Calu3 (cell line): Measurements from ENCODE around the gene SPEM3. TPM values are rescaled to one million over a fixed set of nuclear protein-coding genes. Genes with fewer than 3 reads are reported as not detected.

ENCODE experiments used
- BruUV-seq: library from RNA; stranded (reverse); fragments of 400-500 nt; replicated peaks from 2 replicates; lab custom pipeline; 2021; lab: Mats Ljungman, UMichigan
- CTCF ChIA-PET: fragments of 300-600 bp; sonication (Branson Sonifier 250); formaldehyde crosslinking; loops from one replicate; lab custom pipeline; 2022; ENCODE audit warnings: antibody characterized with exemption; lab: Charles Lee
- DNase-seq: peaks from one replicate; pipeline ENCODE4 v3.0.0; 2022
- H3K27ac Mint-ChIP-seq: one replicate; pipeline ENCODE4 v1.8.0; 2022; ENCODE audit warnings: mixed read lengths; ENCODE audit not compliant: unreplicated experiment
- H3K27me3 Mint-ChIP-seq: one replicate; pipeline ENCODE4 v1.8.0; 2022; ENCODE audit warnings: mixed read lengths; ENCODE audit not compliant: unreplicated experiment
- H3K36me3 Mint-ChIP-seq: one replicate; pipeline ENCODE4 v1.8.0; 2022; ENCODE audit warnings: mild to moderate bottlenecking, moderate library complexity, mixed read lengths; ENCODE audit not compliant: insufficient read depth, unreplicated experiment
- H3K4me1 Mint-ChIP-seq: one replicate; pipeline ENCODE4 v1.8.0; 2022; ENCODE audit warnings: mild to moderate bottlenecking, low read depth, mixed read lengths; ENCODE audit not compliant: unreplicated experiment
- H3K4me3 Mint-ChIP-seq: one replicate; pipeline ENCODE4 v1.8.0; 2022; ENCODE audit warnings: mild to moderate bottlenecking, low read depth, moderate library complexity, mixed read lengths; ENCODE audit not compliant: unreplicated experiment
- H3K9me3 Mint-ChIP-seq: one replicate; pipeline ENCODE4 v1.8.0; 2022; ENCODE audit warnings: low read depth, mixed read lengths; ENCODE audit not compliant: unreplicated experiment
- intact Hi-C: fragments of 100-400 bp; cut with micrococcal nuclease; formaldehyde crosslinking; loops from one replicate; pipeline ENCODE4 v1.10.0; 2022; ENCODE audit not compliant: unreplicated experiment
- total RNA-seq: library from RNA; stranded (reverse); gene quantifications from 2 replicates; pipeline ENCODE4 v1.2.3, GENCODE V29; 2022
- TF ChIP-seq, protein P1 (sequence below): fragments of 200-600 bp; IDR thresholded peaks from one replicate; pipeline ENCODE4 v1.8.0; 2022; ENCODE audit warnings: antibody characterized with exemption; ENCODE audit not compliant: unreplicated experiment

The SPEM3 gene
- total RNA-seq, 1 experiment from 2014 or later: not detected

DNA sequence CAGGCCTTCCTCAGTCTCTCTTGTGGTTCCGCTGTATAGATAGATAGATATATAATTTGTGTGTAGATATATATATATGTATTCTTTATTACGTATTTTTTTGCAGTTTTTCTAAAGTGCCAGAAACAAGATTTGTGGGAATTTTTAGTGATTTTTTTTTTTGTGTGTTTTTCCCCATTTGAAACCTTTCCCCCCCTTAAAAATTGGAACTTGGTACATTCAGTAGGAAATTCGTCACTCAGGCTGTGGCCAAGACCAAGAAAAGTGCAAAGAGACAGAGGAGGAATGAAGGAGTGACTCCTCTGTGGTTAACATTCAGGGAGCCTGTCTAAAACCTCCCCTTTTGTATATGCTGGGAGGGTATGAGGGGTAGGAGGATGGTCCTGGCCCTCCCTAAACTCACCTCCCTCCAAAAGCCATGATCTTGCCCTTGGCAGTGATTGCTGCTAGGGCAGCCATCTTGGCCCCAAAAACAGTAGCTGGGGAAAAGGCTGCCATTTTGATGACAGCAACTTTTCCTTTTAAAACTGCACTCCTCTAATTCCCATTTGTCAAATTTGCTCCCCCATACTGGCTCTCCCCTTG is 31.4 kb downstream of the SPEM3 start:
- DNase-seq: no peak
- BruUV-seq: no TSS peak
- TF ChIP-seq, protein P1, sequence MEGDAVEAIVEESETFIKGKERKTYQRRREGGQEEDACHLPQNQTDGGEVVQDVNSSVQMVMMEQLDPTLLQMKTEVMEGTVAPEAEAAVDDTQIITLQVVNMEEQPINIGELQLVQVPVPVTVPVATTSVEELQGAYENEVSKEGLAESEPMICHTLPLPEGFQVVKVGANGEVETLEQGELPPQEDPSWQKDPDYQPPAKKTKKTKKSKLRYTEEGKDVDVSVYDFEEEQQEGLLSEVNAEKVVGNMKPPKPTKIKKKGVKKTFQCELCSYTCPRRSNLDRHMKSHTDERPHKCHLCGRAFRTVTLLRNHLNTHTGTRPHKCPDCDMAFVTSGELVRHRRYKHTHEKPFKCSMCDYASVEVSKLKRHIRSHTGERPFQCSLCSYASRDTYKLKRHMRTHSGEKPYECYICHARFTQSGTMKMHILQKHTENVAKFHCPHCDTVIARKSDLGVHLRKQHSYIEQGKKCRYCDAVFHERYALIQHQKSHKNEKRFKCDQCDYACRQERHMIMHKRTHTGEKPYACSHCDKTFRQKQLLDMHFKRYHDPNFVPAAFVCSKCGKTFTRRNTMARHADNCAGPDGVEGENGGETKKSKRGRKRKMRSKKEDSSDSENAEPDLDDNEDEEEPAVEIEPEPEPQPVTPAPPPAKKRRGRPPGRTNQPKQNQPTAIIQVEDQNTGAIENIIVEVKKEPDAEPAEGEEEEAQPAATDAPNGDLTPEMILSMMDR: no peak
- Mint-ChIP-seq H3K4me1 (no peaks in the 10 kb centered on the region), H3K36me3 (peaks cover 26% of the 10 kb centered on the region), H3K4me3 (no peak overlapping the region), H3K27ac (no peak overlapping the region), H3K9me3 (no peaks in the 10 kb centered on the region), H3K27me3 (no peaks in the 10 kb centered on the region)
- CTCF ChIA-PET: no interaction called here
- intact Hi-C loops: no loop called here

DNA sequence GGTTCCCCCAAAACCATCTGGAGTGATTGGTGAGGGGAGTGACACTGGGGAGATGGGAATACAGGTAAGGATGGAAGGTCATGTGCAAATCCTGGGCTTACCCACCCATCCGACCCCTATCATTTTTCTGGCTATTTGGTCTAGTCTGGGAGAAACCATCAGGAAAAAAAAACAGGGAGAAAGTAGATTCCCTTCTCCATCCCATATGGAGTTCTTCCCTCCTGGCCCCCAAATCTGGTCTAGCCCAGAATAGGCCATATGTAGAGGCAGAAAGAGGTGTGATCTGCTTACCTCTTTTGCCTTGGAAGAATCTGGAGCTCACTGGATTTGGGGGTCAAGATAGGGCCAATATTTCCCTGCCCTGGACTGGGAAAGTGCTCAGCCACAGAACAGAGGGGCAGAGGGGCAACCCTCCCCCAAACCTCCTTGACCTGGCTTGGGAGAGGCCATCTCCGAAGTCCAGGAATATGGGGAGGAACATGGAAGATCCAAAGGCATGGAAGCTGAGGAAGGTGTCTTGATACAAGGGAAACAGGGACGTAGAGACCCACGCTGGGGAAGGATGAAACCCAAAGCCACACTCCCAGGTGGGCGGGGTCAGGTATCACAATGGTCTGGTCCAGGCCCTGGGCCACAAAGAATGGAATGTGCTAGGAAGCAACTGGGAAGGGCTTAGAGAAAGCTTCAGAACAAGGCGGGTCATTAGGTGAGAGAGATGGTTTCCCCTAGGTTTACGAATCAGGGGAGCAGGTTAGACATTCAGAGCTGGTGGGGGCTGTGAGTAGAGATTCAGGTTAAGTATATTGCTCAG is 32.4 kb downstream of the SPEM3 start:
- no peak for DNase-seq
- no peaks in the 10 kb centered on the region for H3K9me3 Mint-ChIP-seq
- H3K4me1 Mint-ChIP-seq: no peaks in the 10 kb centered on the region
- BruUV-seq: no TSS peak
- CTCF ChIA-PET: no interaction called here
- intact Hi-C loops: no loop called here
- TF ChIP-seq, protein P1: no peak
- peaks cover 22% of the 10 kb centered on the region for H3K36me3 Mint-ChIP-seq
- no peak overlapping the region for H3K4me3 Mint-ChIP-seq
- no peak overlapping the region for H3K27ac Mint-ChIP-seq
- H3K27me3 Mint-ChIP-seq: no peaks in the 10 kb centered on the region

- no peak overlapping the region for H3K4me3 Mint-ChIP-seq
- no peaks in the 10 kb centered on the region for H3K27me3 Mint-ChIP-seq
- no peak for DNase-seq
- H3K36me3 Mint-ChIP-seq: peaks cover 22% of the 10 kb centered on the region
- H3K4me1 Mint-ChIP-seq: no peaks in the 10 kb centered on the region
- no peak overlapping the region for H3K27ac Mint-ChIP-seq
- BruUV-seq: no TSS peak
- CTCF ChIA-PET: interaction anchor here (0.6 kb wide), 1 partner anchor 22 kb away, joined by 5 read pairs; no protein-coding TSS in a partner anchor
- intact Hi-C loops: no loop called here
- TF ChIP-seq, protein P1: no peak
- no peaks in the 10 kb centered on the region for H3K9me3 Mint-ChIP-seq
These were observed 34.1 kb downstream of the SPEM3 start for GRCh38 chr17:7462474-7463371.

- Mint-ChIP-seq H3K4me3 (no peak overlapping the region), H3K27me3 (no peaks in the 10 kb centered on the region), H3K27ac (no peak overlapping the region), H3K9me3 (no peaks in the 10 kb centered on the region), H3K36me3 (peaks cover 22% of the 10 kb centered on the region), H3K4me1 (no peaks in the 10 kb centered on the region)
- intact Hi-C loops: no loop called here
- CTCF ChIA-PET: interaction anchor here (0.6 kb wide), 1 partner anchor 22 kb away, joined by 5 read pairs; no protein-coding TSS in a partner anchor
- no peak for DNase-seq
- no TSS peak for BruUV-seq
- TF ChIP-seq, protein P1: no peak
These were observed 34.8 kb downstream of the SPEM3 start for GRCh38 chr17:7463372-7463846.
